Measurements from ENCODE around the gene GLB1L3.
"Not testable (repeated sequence)": the region's sequence is repeated elsewhere in the genome, so short reads cannot be mapped to it uniquely, and the experiment has no call there.

Gene GLB1L3

GRCh38 chr11:134276396-134277182 lies 410 bp downstream of the GLB1L3 start:
- DNase-seq (ENCODE audit: low spot score): peak; percentile 68

GRCh38 chr11:134277183-134278001 lies 1.2 kb downstream of the GLB1L3 start:
- peak; percentile 49 for DNase-seq (ENCODE audit: low spot score)

GRCh38 chr11:134278356-134278755 lies 2.2 kb downstream of the GLB1L3 start:
- DNase-seq (ENCODE audit: low spot score): peak; percentile 39

- DNase-seq (ENCODE audit: low spot score): peak; percentile 7
Measured at GRCh38 chr11:134281635-134282034, 5.5 kb downstream of the GLB1L3 start.

GRCh38 chr11:134282121-134283045 lies 6.2 kb downstream of the GLB1L3 start:
- peak; percentile 29 for DNase-seq (ENCODE audit: low spot score)

- peak; percentile 32 for DNase-seq (ENCODE audit: low spot score)
Measured at GRCh38 chr11:134283461-134284230, 7.5 kb downstream of the GLB1L3 start.

GRCh38 chr11:134284349-134284748 lies 8.2 kb downstream of the GLB1L3 start:
- not testable (repeated sequence) for DNase-seq (ENCODE audit: low spot score)

- DNase-seq (ENCODE audit: low spot score): peak; percentile 22
Measured at GRCh38 chr11:134287561-134287960, 11.4 kb downstream of the GLB1L3 start.

GRCh38 chr11:134288486-134288885 lies 12.3 kb downstream of the GLB1L3 start:
- peak; percentile 17 for DNase-seq (ENCODE audit: low spot score)

GRCh38 chr11:134289167-134289566 lies 13.0 kb downstream of the GLB1L3 start:
- peak; percentile 21 for DNase-seq (ENCODE audit: low spot score)

- peak; percentile 66 for DNase-seq (ENCODE audit: low spot score)
Measured at GRCh38 chr11:134289789-134290188, 13.6 kb downstream of the GLB1L3 start.

- DNase-seq (ENCODE audit: low spot score): peak; percentile 13
Measured at GRCh38 chr11:134290646-134291045, 14.5 kb downstream of the GLB1L3 start.

- DNase-seq (ENCODE audit: low spot score): peak; percentile 6
Measured at GRCh38 chr11:134291196-134291595, 15.0 kb downstream of the GLB1L3 start.

GRCh38 chr11:134292661-134293060 lies 16.5 kb downstream of the GLB1L3 start:
- no peak for DNase-seq (ENCODE audit: low spot score)

- no peak for DNase-seq (ENCODE audit: low spot score)
Measured at GRCh38 chr11:134293119-134294113, 17.2 kb downstream of the GLB1L3 start.

GRCh38 chr11:134294664-134295063 lies 18.5 kb downstream of the GLB1L3 start:
- DNase-seq (ENCODE audit: low spot score): no peak

- DNase-seq (ENCODE audit: low spot score): no peak
Measured at GRCh38 chr11:134312223-134312622, 36.0 kb downstream of the GLB1L3 start.

GRCh38 chr11:134312807-134313206 lies 36.6 kb downstream of the GLB1L3 start:
- no peak for DNase-seq (ENCODE audit: low spot score)

GRCh38 chr11:134313379-134313778 lies 37.2 kb downstream of the GLB1L3 start:
- DNase-seq (ENCODE audit: low spot score): no peak
